ENCODE results near the gene ORAI3. TPM values are rescaled to one million over a fixed set of nuclear protein-coding genes. Genes with fewer than 3 reads are reported as not detected.

ORAI3 gene
- total and polyA plus RNA-seq, 2 of the 13 experiments (the other 11 are each of a cell fraction or from before 2014, with no cell fraction given) = 11.4 to 32.0 TPM

- peaks cover 52% of the 10 kb centered on the region for H3K4me1 ChIP-seq (ENCODE audit: insufficient read depth, low read length)
- no peak for ATAC-seq
- no peaks in the 10 kb centered on the region; a peak in 1 of 5 replicates for H3K27me3 ChIP-seq (ENCODE audit: control insufficient read depth in 1 of 2, insufficient read depth in 2 of 2, low read length in 2 of 2)
- peak overlapping the region; percentile 74 for H3K27ac ChIP-seq (ENCODE audit: extremely low read length, insufficient read depth, low read length)
- peak overlapping the region; percentile 91 for H3K9ac ChIP-seq (ENCODE audit: insufficient read depth, low read depth, low read length)
- no peaks in the 10 kb centered on the region for H3K9me3 ChIP-seq (ENCODE audit: low read length)
- DNase-seq (ENCODE audit: low spot score) = no peak
- peak overlapping the region; percentile 98 for H3K4me2 ChIP-seq (ENCODE audit: low read depth, low read length)
- no peak overlapping the region for H2AFZ ChIP-seq (ENCODE audit: low read length)
- in situ Hi-C loops (cut with HindIII; ENCODE audit: extremely low pct_ligation_motif_present, low pct_unique_long_range_greater_than_20kb) = no loop called here
- H3K4me3 ChIP-seq (replicated peaks in 1 of 3; ENCODE audit: insufficient read depth in 1 of 3, low read depth in 2 of 3, low read length in 3 of 3) = peak overlapping the region; percentile 74 to 93 (median 88); a peak in 5 of 6 replicates
- peaks cover 5% of the 10 kb centered on the region for H3K79me2 ChIP-seq (ENCODE audit: insufficient read depth, low read length)
- BruUV-seq (replicated peaks) = no TSS peak
- WGBS (ENCODE audit: low lambda C conversion rate) = 93% methylated on average over 6 of the region's 8 CpGs
- H4K20me1 ChIP-seq (ENCODE audit: insufficient read depth, low read length) = no peaks in the 10 kb centered on the region
- H3K36me3 ChIP-seq (replicated peaks in 1 of 2; ENCODE audit: control insufficient read depth in 1 of 2, insufficient read depth in 2 of 2, low read length in 2 of 2) = 0 out of 5 replicates have a peak, but pooled peaks cover 0 to 4% of the 10 kb centered on the region in 2 experiments
- POLR2A ChIA-PET = interaction anchor here (0.6 to 2.1 kb wide), 15 partner anchors 9 to 501 kb away, joined by 3 to 8 read pairs (median 5); partner anchors contain the start of genes FBXL19, KAT8, ZNF646 and ZNF668
- intact Hi-C loops (cut with micrococcal nuclease; ENCODE audit: unreplicated experiment) = loop anchor here (10.0 kb wide), 2 partner anchors 144 to 194 kb away; partner anchors contain the start of gene VKORC1
- CTCF ChIA-PET (ENCODE audit: low intra/inter-chr PET ratio, low total read pairs) = no interaction called here
- FAIRE-seq = no peak
- TF ChIP-seq ZNF703 (CRISPR knock-in tag; IDR thresholded peaks at IDR 0.05; ENCODE audit: borderline replicate concordance) (no peak), TIGD3 (CRISPR knock-in tag; IDR thresholded peaks at IDR 0.05; ENCODE audit: borderline replicate concordance) (peak; percentile 80; the same call in 1 of the 2 replicates), NFKBIZ (CRISPR knock-in tag; IDR thresholded peaks at IDR 0.05) (no peak), KAT7 (CRISPR knock-in tag; IDR thresholded peaks at IDR 0.05; ENCODE audit: borderline replicate concordance) (peak; percentile 0; the same call in 1 of the 2 replicates), MYPOP (CRISPR knock-in tag; IDR thresholded peaks at IDR 0.05) (0 out of 2 replicates have a peak, but pooled peaks have one; percentile 36), ZNF512B (CRISPR knock-in tag; IDR thresholded peaks at IDR 0.05; ENCODE audit: borderline replicate concordance) (0 out of 2 replicates have a peak, but pooled peaks have one; percentile 59), SALL2 (CRISPR knock-in tag; IDR thresholded peaks at IDR 0.05) (no peak), NFIB (CRISPR knock-in tag; IDR thresholded peaks at IDR 0.05; ENCODE audit: borderline replicate concordance) (no peak), ZNF879 (CRISPR knock-in tag; IDR thresholded peaks at IDR 0.05) (no peak), ZNF704 (CRISPR knock-in tag; IDR thresholded peaks at IDR 0.05; ENCODE audit: borderline replicate concordance) (no peak), MBD4 (IDR thresholded peaks at IDR 0.05; ENCODE audit: borderline replicate concordance, low read length) (no peak), ZNF558 (CRISPR knock-in tag; IDR thresholded peaks at IDR 0.05; ENCODE audit: borderline replicate concordance) (no peak), NRL (CRISPR knock-in tag; IDR thresholded peaks at IDR 0.05; ENCODE audit: borderline replicate concordance) (peak; percentile 75), ZNF740 (CRISPR knock-in tag; IDR thresholded peaks at IDR 0.05) (no peak), KDM3A (CRISPR knock-in tag; IDR thresholded peaks at IDR 0.05; ENCODE audit: low read depth) (no peak), SNRNP70 (IDR thresholded peaks at IDR 0.05; ENCODE audit: low read depth, low read length) (no peak), SATB2 (CRISPR knock-in tag; IDR thresholded peaks at IDR 0.05) (no peak)
Measured at GRCh38 chr16:30950516-30951065, 1.7 kb downstream of the ORAI3 start.
